GM19193 (cell line): ENCODE data around the gene JAKMIP1.

Experiments
- POLR2A ChIP-seq: IDR thresholded peaks from 4 replicates; pipeline ENCODE4 v1.6.1; 2011; ENCODE audit not compliant: insufficient read depth, insufficient read length; ENCODE audit errors: extremely low read depth

The JAKMIP1 gene

GRCh38 chr4:6200011-6200921, at the start of gene JAKMIP1:
JAKMIP1 (minus strand) TSS chr4:6200549; CDS start chr4:6112850, 87,699 bp downstream.
- TF ChIP-seq POLR2A = no peak

GRCh38 chr4:6248394-6248793, 48.0 kb upstream of the JAKMIP1 start:
- no peak for TF ChIP-seq POLR2A

GRCh38 chr4:6246170-6246634, 45.9 kb upstream of the JAKMIP1 start:
- TF ChIP-seq POLR2A = no peak

GRCh38 chr4:6245246-6246169, 45.2 kb upstream of the JAKMIP1 start:
- TF ChIP-seq POLR2A = no peak

- no peak for TF ChIP-seq POLR2A
These were observed 42.1 kb upstream of the JAKMIP1 start for GRCh38 chr4:6242271-6243029.

- no peak for TF ChIP-seq POLR2A
These were observed 40.9 kb upstream of the JAKMIP1 start for GRCh38 chr4:6241062-6241845.

GRCh38 chr4:6239968-6240367, 39.6 kb upstream of the JAKMIP1 start:
- TF ChIP-seq POLR2A = no peak

GRCh38 chr4:6239486-6239885, 39.1 kb upstream of the JAKMIP1 start:
- no peak for TF ChIP-seq POLR2A

GRCh38 chr4:6236816-6237390, 36.6 kb upstream of the JAKMIP1 start:
- TF ChIP-seq POLR2A = no peak

- no peak for TF ChIP-seq POLR2A
These were observed 35.7 kb upstream of the JAKMIP1 start for GRCh38 chr4:6235901-6236640.

GRCh38 chr4:6235012-6235411, 34.7 kb upstream of the JAKMIP1 start:
- TF ChIP-seq POLR2A = no peak

- TF ChIP-seq POLR2A = no peak
These were observed 33.6 kb upstream of the JAKMIP1 start for GRCh38 chr4:6233929-6234328.
